Putamen (tissue), 1 donor: ENCODE data around the gene SCNN1A.

Experiments
- DNase-seq: peaks from one replicate; pipeline ENCODE4 v3.0.0-alpha.2; 2016; ENCODE audit warnings: low spot score

SCNN1A gene

GRCh38 chr12:6368906-6369525 lies 6.3 kb downstream of the SCNN1A start:
- DNase-seq: no peak

- DNase-seq: no peak
These were observed 7.1 kb downstream of the SCNN1A start for GRCh38 chr12:6367969-6368892.

GRCh38 chr12:6367065-6367968 lies 8.0 kb downstream of the SCNN1A start:
- no peak for DNase-seq

GRCh38 chr12:6364044-6364374 lies 11.4 kb downstream of the SCNN1A start:
- DNase-seq: no peak

GRCh38 chr12:6363330-6364043 lies 11.9 kb downstream of the SCNN1A start:
- DNase-seq: no peak

GRCh38 chr12:6363010-6363329 lies 12.4 kb downstream of the SCNN1A start:
- no peak for DNase-seq

GRCh38 chr12:6362403-6362802 lies 13.0 kb downstream of the SCNN1A start:
- no peak for DNase-seq

GRCh38 chr12:6361834-6362233 lies 13.5 kb downstream of the SCNN1A start:
- DNase-seq: no peak

- no peak for DNase-seq
These were observed 14.5 kb downstream of the SCNN1A start for GRCh38 chr12:6360578-6361490.

GRCh38 chr12:6360080-6360571 lies 15.2 kb downstream of the SCNN1A start:
- no peak for DNase-seq

- DNase-seq: no peak
These were observed 16.5 kb downstream of the SCNN1A start for GRCh38 chr12:6358881-6359280.

GRCh38 chr12:6356374-6356820 lies 19.0 kb downstream of the SCNN1A start:
- DNase-seq: no peak

GRCh38 chr12:6355491-6356373 lies 19.6 kb downstream of the SCNN1A start:
- no peak for DNase-seq

- no peak for DNase-seq
These were observed 20.6 kb downstream of the SCNN1A start for GRCh38 chr12:6354495-6355393.

GRCh38 chr12:6352193-6353173 lies 22.9 kb downstream of the SCNN1A start:
- no peak for DNase-seq

GRCh38 chr12:6351622-6352021 lies 23.7 kb downstream of the SCNN1A start:
- no peak for DNase-seq
